OCI-LY7 (cell line): ENCODE results near the gene CFAP57. TPM values are rescaled to one million over a fixed set of nuclear protein-coding genes. Genes with fewer than 3 reads are reported as not detected.

ENCODE experiments used
- BruUV-seq: library from RNA; stranded (reverse); fragments of 400-500 nt; replicated peaks from 2 replicates; lab custom pipeline; 2021; lab: Mats Ljungman, UMichigan
- CTCF ChIA-PET: fragments of 300-600 bp; sonication (Branson Sonifier 250); formaldehyde crosslinking; loops from one replicate; lab custom pipeline; 2022; ENCODE audit warnings: antibody characterized with exemption; ENCODE audit not compliant: unreplicated experiment; lab: Charles Lee
- POLR2A ChIA-PET: fragments of 300-600 bp; sonication (Branson Sonifier 250); formaldehyde crosslinking; loops from one replicate; lab custom pipeline; 2022; ENCODE audit warnings: antibody characterized with exemption; lab: Charles Lee
- DNase-seq: peaks from one replicate; pipeline ENCODE4 v3.0.0-alpha.2; 2015; ENCODE audit warnings: low spot score
- H2AFZ ChIP-seq: fragments of 200-600 bp; sonication (generic), shearing (Covaris generic); 2 replicates; pipeline ENCODE4 v1.6.1; 2014; ENCODE audit warnings: mild to moderate bottlenecking, antibody characterized with exemption, low read length, moderate library complexity
- H3K27ac ChIP-seq: fragments of 200-600 bp; sonication (generic); 2 replicates; pipeline ENCODE4 v1.5.1; 2014; ENCODE audit warnings: mixed run types, low read depth, mild to moderate bottlenecking, moderate library complexity, low read length, inconsistent platforms; ENCODE audit not compliant: poor library complexity, severe bottlenecking
- H3K36me3 ChIP-seq: fragments of 200-600 bp; sonication (generic); 2 replicates; pipeline ENCODE4 v1.6.1; 2014; ENCODE audit warnings: mild to moderate bottlenecking, antibody characterized with exemption, low read length, moderate library complexity, mixed read lengths; ENCODE audit not compliant: insufficient read depth
- H3K4me1 ChIP-seq: fragments of 200-600 bp; sonication (generic); 2 replicates; pipeline ENCODE4 v1.5.1; 2014; ENCODE audit warnings: mild to moderate bottlenecking, low read length; ENCODE audit not compliant: insufficient read depth, poor library complexity, severe bottlenecking
- H3K4me2 ChIP-seq: fragments of 200-600 bp; sonication (generic); 2 replicates; pipeline ENCODE4 v1.6.1; 2014; ENCODE audit warnings: mild to moderate bottlenecking, low read length
- H3K4me3 ChIP-seq: fragments of 200-600 bp; sonication (generic); 2 replicates; pipeline ENCODE4 v1.5.1; 2014; ENCODE audit warnings: mild to moderate bottlenecking, low read depth, low read length; ENCODE audit not compliant: poor library complexity, severe bottlenecking
- H3K79me2 ChIP-seq: fragments of 200-600 bp; sonication (generic); 2 replicates; pipeline ENCODE4 v1.6.1; 2016; ENCODE audit warnings: low read depth, mild to moderate bottlenecking, low read length, moderate library complexity, mixed read lengths; ENCODE audit not compliant: insufficient read depth
- H3K9me2 ChIP-seq: fragments of 200-600 bp; sonication (generic); 2 replicates; pipeline ENCODE4 v1.6.1; 2016; ENCODE audit warnings: mild to moderate bottlenecking, low read length, mixed read lengths; ENCODE audit not compliant: insufficient read depth
- H3K9me3 ChIP-seq: fragments of 200-600 bp; sonication (generic); 2 replicates; pipeline ENCODE4 v1.6.1; 2014; ENCODE audit warnings: mild to moderate bottlenecking, mixed run types, low read length, mixed read lengths
- H4K20me1 ChIP-seq: fragments of 200-600 bp; sonication (generic); 2 replicates; pipeline ENCODE4 v1.6.1; 2014; ENCODE audit warnings: mild to moderate bottlenecking, antibody characterized with exemption, low read length, moderate library complexity, mixed read lengths; ENCODE audit not compliant: insufficient read depth
- CTCF ChIP-seq: fragments of 200-600 bp; sonication (generic); conservative IDR thresholded peaks from 2 replicates; pipeline ENCODE4 v1.5.1; 2014; ENCODE audit warnings: mild to moderate bottlenecking, antibody characterized with exemption, low read length, moderate library complexity, mixed read lengths
- EZH2phosphoT487 ChIP-seq: fragments of 200-600 bp; sonication (generic); IDR thresholded peaks from 2 replicates; pipeline ENCODE4 v1.6.1; 2018; ENCODE audit warnings: low read depth, borderline replicate concordance, mild to moderate bottlenecking, mixed run types, antibody characterized with exemption, low read length, moderate library complexity, mixed read lengths
- intact Hi-C: fragments of 100-400 bp; cut with micrococcal nuclease; formaldehyde crosslinking; loops from one replicate; pipeline ENCODE4 v1.10.0; 2022; ENCODE audit not compliant: unreplicated experiment
- total RNA-seq, 2 experiments: library from RNA; depleted of rRNA in 1 of 2; stranded (reverse); fragments of >200 nt in 1 of 2; shearing (Covaris generic) in 1 of 2; gene quantifications; 2 replicates each; pipeline ENCODE4 v1.2.3, GENCODE V29; 2014 to 2022

The CFAP57 gene
- total RNA-seq, 2 experiments from 2014 or later: 0.17 TPM; not detected in 1

DNA sequence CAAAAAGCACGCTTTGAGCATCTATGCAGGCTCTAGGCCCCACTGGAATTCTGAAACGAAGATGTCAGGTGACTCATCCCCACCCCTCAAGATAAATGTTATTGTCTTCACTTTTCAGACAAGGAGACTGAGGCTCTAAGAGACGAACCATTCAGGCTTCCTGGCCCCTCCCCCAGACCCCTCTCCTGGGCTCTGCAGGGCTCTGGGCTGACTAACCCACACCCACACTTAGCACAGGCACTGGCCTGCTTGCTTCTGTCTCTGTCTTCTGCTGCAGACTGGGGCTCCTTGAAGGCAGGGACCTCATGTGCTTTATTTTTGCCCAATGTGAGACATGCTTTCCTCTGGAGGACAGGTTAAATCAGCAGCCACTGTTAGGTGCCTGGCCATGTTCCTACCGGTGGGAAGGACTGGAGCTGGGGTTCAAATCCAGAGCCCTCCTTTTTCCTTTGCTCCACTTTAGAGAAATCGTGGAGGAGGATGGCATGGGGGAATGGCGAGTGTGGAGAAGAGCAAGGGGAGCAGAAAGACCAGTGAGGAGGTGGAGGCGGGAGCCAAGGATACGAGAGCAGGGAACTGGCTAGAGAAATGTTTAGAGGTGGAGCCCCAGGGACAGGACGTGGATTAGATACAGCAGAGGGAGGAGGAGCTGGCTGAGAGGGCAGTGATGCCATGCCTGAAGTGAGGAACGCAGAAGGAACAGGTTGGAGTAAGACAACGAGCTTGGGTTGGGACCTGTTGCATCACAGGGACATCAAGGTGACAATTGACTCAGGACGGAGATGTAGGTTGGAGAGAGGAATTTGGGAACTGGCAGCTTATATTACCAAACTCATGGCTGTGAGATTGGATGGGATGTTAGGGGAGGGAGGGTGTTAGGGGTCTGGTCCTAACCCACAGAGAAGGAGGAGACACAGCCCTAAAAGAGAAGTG, 99.3 kb downstream of the CFAP57 start:
- H3K4me2 ChIP-seq: no peak overlapping the region; the same call in 1 of the 2 replicates
- no peaks in the 10 kb centered on the region for H3K9me3 ChIP-seq
- no peaks in the 10 kb centered on the region for H3K36me3 ChIP-seq
- TF ChIP-seq CTCF: no peak
- TF ChIP-seq EZH2phosphoT487: no peak
- no TSS peak for BruUV-seq
- POLR2A ChIA-PET: no interaction called here
- H3K27ac ChIP-seq: no peak overlapping the region
- CTCF ChIA-PET: no interaction called here
- H3K4me1 ChIP-seq: peaks cover 10% of the 10 kb centered on the region
- DNase-seq: no peak
- intact Hi-C loops: no loop called here
- H2AFZ ChIP-seq: no peak overlapping the region
- no peaks in the 10 kb centered on the region for H3K9me2 ChIP-seq
- H3K4me3 ChIP-seq: no peak overlapping the region
- H3K79me2 ChIP-seq: no peaks in the 10 kb centered on the region
- no peaks in the 10 kb centered on the region for H4K20me1 ChIP-seq

DNA sequence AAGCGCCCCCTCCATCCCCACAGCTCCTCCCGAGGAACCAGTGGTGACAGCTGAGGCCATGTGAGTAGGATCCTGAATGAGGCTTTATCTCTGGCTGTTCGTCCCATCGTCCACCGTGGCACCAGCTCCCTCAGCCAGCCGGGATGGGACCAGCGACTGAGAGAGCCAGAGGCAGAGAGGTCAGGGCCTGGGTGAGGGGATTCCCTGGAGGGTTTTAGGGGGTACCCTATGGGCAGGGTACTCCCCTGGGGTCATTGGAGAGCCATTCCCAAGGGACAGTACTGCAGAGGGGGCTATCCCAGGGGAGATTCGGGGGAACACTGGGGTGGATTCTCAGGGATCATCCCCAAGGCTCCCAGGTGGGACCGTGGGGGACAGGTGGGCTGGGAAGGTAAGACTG, 100.0 kb downstream of the CFAP57 start:
- CTCF ChIA-PET: no interaction called here
- Histone ChIP-seq H3K27ac (no peak overlapping the region), H3K9me3 (no peaks in the 10 kb centered on the region), H3K9me2 (no peaks in the 10 kb centered on the region), H3K4me2 (no peak overlapping the region), H3K4me3 (no peak overlapping the region), H3K79me2 (no peaks in the 10 kb centered on the region), H2AFZ (no peak overlapping the region), H3K36me3 (no peaks in the 10 kb centered on the region), H3K4me1 (peaks cover 10% of the 10 kb centered on the region), H4K20me1 (no peaks in the 10 kb centered on the region)
- TF ChIP-seq CTCF: no peak
- TF ChIP-seq EZH2phosphoT487: no peak
- POLR2A ChIA-PET: no interaction called here
- intact Hi-C loops: no loop called here
- no TSS peak for BruUV-seq
- no peak for DNase-seq
